A673 (cell line): ENCODE results near the gene DIS3L2. TPM values are rescaled to one million over a fixed set of nuclear protein-coding genes. Genes with fewer than 3 reads are reported as not detected.

ENCODE experiments used
- BruUV-seq: library from RNA; stranded (reverse); fragments of 400-500 nt; replicated peaks from 2 replicates; lab custom pipeline; 2021; lab: Mats Ljungman, UMichigan
- CTCF ChIA-PET: fragments of 300-600 bp; sonication (Branson Sonifier 250); formaldehyde crosslinking; loops from one replicate; lab custom pipeline; 2022; ENCODE audit warnings: antibody characterized with exemption; lab: Charles Lee
- POLR2A ChIA-PET: fragments of 300-600 bp; sonication (Branson Sonifier 250); formaldehyde crosslinking; loops from one replicate; lab custom pipeline; 2022; ENCODE audit warnings: antibody characterized with exemption; ENCODE audit not compliant: low non-redundant PET; lab: Charles Lee
- DNase-seq: peaks from one replicate; pipeline ENCODE4 v3.0.0-alpha.2; 2015; ENCODE audit warnings: low spot score
- H3K27ac ChIP-seq: fragments of 200-600 bp; sonication (generic); 2 replicates; pipeline ENCODE4 v1.5.1; 2016; ENCODE audit warnings: mixed run types, low read depth, mild to moderate bottlenecking, mixed read lengths, antibody characterized with exemption, low read length; ENCODE audit not compliant: poor library complexity, severe bottlenecking
- H3K27me3 ChIP-seq: fragments of 200-600 bp; sonication (generic); replicated peaks from 2 replicates; pipeline ENCODE4 v1.6.1; 2017; ENCODE audit warnings: mixed run types, low read depth, mild to moderate bottlenecking, mixed read lengths, antibody characterized with exemption, low read length; ENCODE audit not compliant: insufficient read depth, poor library complexity
- H3K36me3 ChIP-seq: fragments of 200-600 bp; sonication (generic); 2 replicates; pipeline ENCODE4 v1.6.1; 2016; ENCODE audit warnings: mixed run types, mild to moderate bottlenecking, mixed read lengths, antibody characterized with exemption, low read length; ENCODE audit not compliant: insufficient read depth, poor library complexity, severe bottlenecking
- H3K4me1 ChIP-seq: fragments of 200-600 bp; sonication (generic); 2 replicates; pipeline ENCODE4 v1.6.1; 2017; ENCODE audit warnings: mixed run types, mild to moderate bottlenecking, mixed read lengths, antibody characterized with exemption, low read length; ENCODE audit not compliant: insufficient read depth, poor library complexity, severe bottlenecking
- H3K4me3 ChIP-seq: fragments of 200-600 bp; sonication (generic); 2 replicates; pipeline ENCODE4 v1.5.1; 2016; ENCODE audit warnings: low read depth, mixed run types, mild to moderate bottlenecking, mixed read lengths, low read length; ENCODE audit not compliant: poor library complexity, severe bottlenecking
- H3K9me3 ChIP-seq: fragments of 200-600 bp; sonication (generic); 2 replicates; pipeline ENCODE4 v1.6.1; 2016; ENCODE audit warnings: mixed run types, low read depth, mild to moderate bottlenecking, mixed read lengths, antibody characterized with exemption, low read length; ENCODE audit not compliant: poor library complexity, severe bottlenecking
- CTCF ChIP-seq: fragments of 300-800, 200-600 bp; sonication (generic); conservative IDR thresholded peaks from 2 replicates; pipeline ENCODE4 v1.5.1; 2017; ENCODE audit warnings: low read depth, mild to moderate bottlenecking, antibody characterized with exemption, low read length, moderate library complexity, mixed read lengths
- EZH2 ChIP-seq: fragments of 200-600 bp; sonication (generic); IDR thresholded peaks from 2 replicates; pipeline ENCODE4 v1.6.1; 2017; ENCODE audit warnings: borderline replicate concordance, low read depth, mild to moderate bottlenecking, mixed read lengths, antibody characterized with exemption, low read length; ENCODE audit not compliant: poor library complexity, severe bottlenecking
- intact Hi-C: fragments of 100-400 bp; cut with micrococcal nuclease; formaldehyde crosslinking; loops from one replicate; pipeline ENCODE4 v1.10.0; 2022; ENCODE audit not compliant: unreplicated experiment
- total RNA-seq: library from RNA; stranded (reverse); gene quantifications from 2 replicates; pipeline ENCODE4 v1.2.3, GENCODE V29; 2021

Gene DIS3L2
- total RNA-seq, 1 experiment from 2014 or later = 38.7 TPM

- DNase-seq = no peak
- POLR2A ChIA-PET = no interaction called here
- BruUV-seq = no TSS peak
- TF ChIP-seq CTCF (no peak), EZH2 (no peak)
- intact Hi-C loops = loop anchor here (5.0 kb wide), 1 partner anchor 308 kb away; no protein-coding TSS in a partner anchor
- H3K4me1 ChIP-seq = no peaks in the 10 kb centered on the region
- no peak overlapping the region for H3K27ac ChIP-seq
- H3K9me3 ChIP-seq = no peaks in the 10 kb centered on the region
- no peaks in the 10 kb centered on the region for H3K36me3 ChIP-seq
- no peak overlapping the region for H3K4me3 ChIP-seq
- CTCF ChIA-PET = no interaction called here
- H3K27me3 ChIP-seq = no peaks in the 10 kb centered on the region
Observed at GRCh38 chr2:232229911-232230310, 268.4 kb downstream of the DIS3L2 start.

GRCh38 chr2:232230560-232230959 is 269.0 kb downstream of the DIS3L2 start:
- Histone ChIP-seq H3K4me3 (no peak overlapping the region), H3K9me3 (no peaks in the 10 kb centered on the region), H3K27me3 (no peaks in the 10 kb centered on the region), H3K36me3 (no peaks in the 10 kb centered on the region), H3K4me1 (no peaks in the 10 kb centered on the region), H3K27ac (no peak overlapping the region)
- CTCF ChIA-PET = no interaction called here
- TF ChIP-seq EZH2 (no peak), CTCF (peak; percentile 45)
- DNase-seq = peak; percentile 29
- intact Hi-C loops = loop anchor here (5.0 kb wide), 1 partner anchor 308 kb away; no protein-coding TSS in a partner anchor
- POLR2A ChIA-PET = no interaction called here
- no TSS peak for BruUV-seq

GRCh38 chr2:232231554-232231953 is 270.0 kb downstream of the DIS3L2 start:
- Histone ChIP-seq H3K4me3 (no peak overlapping the region), H3K27ac (no peak overlapping the region), H3K36me3 (no peaks in the 10 kb centered on the region), H3K27me3 (no peaks in the 10 kb centered on the region), H3K9me3 (no peaks in the 10 kb centered on the region), H3K4me1 (no peaks in the 10 kb centered on the region)
- CTCF ChIA-PET = no interaction called here
- TF ChIP-seq EZH2 = no peak
- TF ChIP-seq CTCF = no peak
- no peak for DNase-seq
- POLR2A ChIA-PET = no interaction called here
- no TSS peak for BruUV-seq
- intact Hi-C loops = loop anchor here (5.0 kb wide), 1 partner anchor 309 kb away; no protein-coding TSS in a partner anchor
